ENCODE measurements around the gene LARP6. TPM values are rescaled to one million over a fixed set of nuclear protein-coding genes. Genes with fewer than 3 reads are reported as not detected.
"Not testable (repeated sequence)": the region's sequence is repeated elsewhere in the genome, so short reads cannot be mapped to it uniquely, and the experiment has no call there.

Gene LARP6
- total RNA-seq, 1 experiment from 2014 or later: 31.2 TPM

DNA sequence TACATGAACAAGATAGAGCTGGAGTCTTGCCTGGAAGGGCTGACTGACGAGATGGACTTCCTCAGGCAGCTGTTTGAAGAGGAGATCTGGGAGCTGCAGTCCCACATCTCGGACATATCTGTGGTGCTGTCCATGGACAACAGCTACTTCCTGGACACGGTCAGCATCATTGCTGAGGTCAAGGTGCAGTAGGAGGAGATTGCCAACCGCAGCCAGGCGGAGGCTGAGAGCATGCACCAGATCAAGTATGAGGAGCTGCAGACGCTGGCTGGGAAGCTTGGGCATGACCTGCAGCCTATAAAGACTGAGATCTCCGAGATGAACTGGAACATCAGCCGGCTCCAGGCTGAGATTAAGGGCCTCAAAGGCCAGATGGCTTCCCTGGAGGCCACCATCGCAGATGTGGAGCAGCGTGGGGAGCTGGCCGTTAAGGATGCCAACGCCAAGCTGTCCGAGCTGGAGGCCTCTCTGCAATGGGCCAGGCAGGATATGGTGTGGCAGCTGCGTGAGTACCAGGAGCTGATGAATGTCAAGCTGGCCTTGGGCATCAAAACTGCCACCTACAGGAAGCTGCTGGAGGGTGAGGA is 5.5 kb upstream of the LARP6 start:
- no peak for DNase-seq
- no peak overlapping the region for H3K4me3 ChIP-seq
- H3K4me1 ChIP-seq (replicated peaks; ENCODE audit: insufficient read depth): peaks cover 41% of the 10 kb centered on the region
- TF ChIP-seq EZH2 (IDR thresholded peaks at IDR 0.05; ENCODE audit: low read depth): no peak
- no peaks in the 10 kb centered on the region for H3K36me3 ChIP-seq (ENCODE audit: low read depth)
- no peaks in the 10 kb centered on the region for H4K20me1 ChIP-seq (ENCODE audit: insufficient read depth)
- H3K79me2 ChIP-seq (ENCODE audit: low read depth): no peaks in the 10 kb centered on the region
- peaks cover 47% of the 10 kb centered on the region for H3F3A ChIP-seq (ENCODE audit: insufficient read depth, low read depth)
- intact Hi-C loops (cut with micrococcal nuclease; ENCODE audit: unreplicated experiment): no loop called here
- no peak overlapping the region for H2AFZ ChIP-seq
- BruUV-seq (replicated peaks): no TSS peak
- H3K27me3 ChIP-seq (ENCODE audit: insufficient read depth, low read depth): no peaks in the 10 kb centered on the region
- no peak overlapping the region for H3K4me2 ChIP-seq
- ChIA-PET POLR2A (ENCODE audit: unreplicated experiment) (no interaction called here), CTCF (no interaction called here)
- no peaks in the 10 kb centered on the region for H3K9me3 ChIP-seq (ENCODE audit: insufficient read depth, low read depth)
- no peak overlapping the region for H3K27ac ChIP-seq
- no peaks in the 10 kb centered on the region for H3K9me2 ChIP-seq (ENCODE audit: insufficient read depth)

DNA sequence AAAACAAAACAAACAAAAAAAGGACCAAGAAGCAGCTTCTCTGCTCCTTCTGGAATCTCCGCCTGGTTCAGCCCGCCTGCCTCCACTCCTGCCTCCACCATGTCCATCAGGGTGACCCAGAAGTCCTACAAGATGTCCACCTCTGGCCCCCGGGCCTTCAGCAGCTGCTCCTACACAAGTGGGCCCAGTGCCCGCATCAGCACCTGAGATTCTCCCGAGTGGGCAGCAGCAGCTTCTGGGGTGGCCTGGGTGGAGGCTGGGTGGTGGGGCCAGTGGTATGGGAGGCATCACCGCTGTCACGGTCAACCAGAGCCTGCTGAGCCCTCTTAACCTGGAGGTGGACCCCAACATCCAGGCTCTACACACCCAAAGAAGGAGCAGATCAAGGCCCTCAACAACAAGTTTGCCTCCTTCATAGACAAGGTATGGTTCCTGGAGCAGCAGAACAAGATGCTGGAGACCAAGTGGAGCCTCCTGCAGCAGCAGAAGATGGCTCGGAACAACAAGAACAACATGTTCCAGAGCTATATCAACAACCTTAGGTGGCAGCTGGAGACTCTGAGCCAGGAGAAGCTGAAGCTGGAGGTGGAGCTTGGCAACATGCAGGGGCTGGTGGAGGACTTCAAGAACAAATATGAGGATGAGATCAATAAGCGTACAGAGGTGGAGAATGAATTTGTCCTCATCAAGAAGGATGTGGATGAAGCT is 4.8 kb upstream of the LARP6 start:
- BruUV-seq (replicated peaks); H3K27me3 ChIP-seq (ENCODE audit: insufficient read depth, low read depth); H3K27ac ChIP-seq; POLR2A ChIA-PET (ENCODE audit: unreplicated experiment); H3K4me2 ChIP-seq; H3K9me3 ChIP-seq (ENCODE audit: insufficient read depth, low read depth); H3K4me3 ChIP-seq; DNase-seq; intact Hi-C loops (cut with micrococcal nuclease; ENCODE audit: unreplicated experiment); H2AFZ ChIP-seq; H3K9me2 ChIP-seq (ENCODE audit: insufficient read depth); H4K20me1 ChIP-seq (ENCODE audit: insufficient read depth); CTCF ChIA-PET; H3K36me3 ChIP-seq (ENCODE audit: low read depth); H3K79me2 ChIP-seq (ENCODE audit: low read depth): not testable (repeated sequence)
- peaks cover 39% of the 10 kb centered on the region for H3K4me1 ChIP-seq (replicated peaks; ENCODE audit: insufficient read depth)
- H3F3A ChIP-seq (ENCODE audit: insufficient read depth, low read depth): peaks cover 43% of the 10 kb centered on the region

DNA sequence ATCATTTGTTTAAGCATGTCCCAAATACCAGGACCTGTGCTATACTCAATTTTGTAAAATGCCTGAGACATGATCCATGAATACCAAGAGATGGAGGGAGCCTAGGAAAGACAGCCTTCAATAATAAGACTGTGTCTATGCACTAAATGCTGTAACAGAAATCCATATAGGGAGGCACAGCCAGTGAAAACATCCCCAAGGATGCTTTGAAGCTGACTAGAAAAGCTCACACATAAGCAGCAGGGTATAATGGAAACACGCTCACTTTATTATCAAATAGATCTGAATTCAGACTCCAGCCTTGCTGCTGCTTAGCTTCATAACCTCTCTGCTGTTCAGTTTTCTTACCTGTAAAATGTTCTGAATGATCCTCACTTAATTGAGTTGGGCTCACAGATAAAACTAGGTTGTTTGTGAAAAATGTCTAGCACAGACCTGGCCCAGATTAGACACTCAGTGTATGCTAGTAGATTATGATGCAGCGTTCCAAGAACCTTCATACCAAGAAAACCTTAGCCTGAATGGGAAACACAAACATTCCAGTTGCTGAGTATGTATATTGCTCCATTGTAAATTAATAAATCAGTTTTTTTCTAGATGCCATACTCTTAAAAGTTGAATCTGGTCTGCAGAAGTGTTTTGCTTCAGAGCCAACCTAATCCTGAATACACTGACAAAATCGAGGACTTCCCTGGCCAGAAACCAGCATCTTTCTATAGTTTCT is 3.8 kb upstream of the LARP6 start:
- Histone ChIP-seq H3K27ac (peak overlapping the region; percentile 87), H3K79me2 (ENCODE audit: low read depth) (peaks cover 3% of the 10 kb centered on the region), H3K36me3 (ENCODE audit: low read depth) (no peaks in the 10 kb centered on the region), H3K9me2 (ENCODE audit: insufficient read depth) (no peaks in the 10 kb centered on the region), H3K27me3 (ENCODE audit: insufficient read depth, low read depth) (no peaks in the 10 kb centered on the region), H3F3A (ENCODE audit: insufficient read depth, low read depth) (peaks cover 34% of the 10 kb centered on the region), H4K20me1 (ENCODE audit: insufficient read depth) (no peaks in the 10 kb centered on the region), H3K4me3 (no peak overlapping the region), H3K4me1 (replicated peaks; ENCODE audit: insufficient read depth) (peaks cover 32% of the 10 kb centered on the region), H3K4me2 (peak overlapping the region; percentile 65), H3K9me3 (ENCODE audit: insufficient read depth, low read depth) (no peaks in the 10 kb centered on the region), H2AFZ (no peak overlapping the region)
- intact Hi-C loops (cut with micrococcal nuclease; ENCODE audit: unreplicated experiment): no loop called here
- ChIA-PET POLR2A (ENCODE audit: unreplicated experiment) (no interaction called here), CTCF (no interaction called here)
- TF ChIP-seq, protein P1, sequence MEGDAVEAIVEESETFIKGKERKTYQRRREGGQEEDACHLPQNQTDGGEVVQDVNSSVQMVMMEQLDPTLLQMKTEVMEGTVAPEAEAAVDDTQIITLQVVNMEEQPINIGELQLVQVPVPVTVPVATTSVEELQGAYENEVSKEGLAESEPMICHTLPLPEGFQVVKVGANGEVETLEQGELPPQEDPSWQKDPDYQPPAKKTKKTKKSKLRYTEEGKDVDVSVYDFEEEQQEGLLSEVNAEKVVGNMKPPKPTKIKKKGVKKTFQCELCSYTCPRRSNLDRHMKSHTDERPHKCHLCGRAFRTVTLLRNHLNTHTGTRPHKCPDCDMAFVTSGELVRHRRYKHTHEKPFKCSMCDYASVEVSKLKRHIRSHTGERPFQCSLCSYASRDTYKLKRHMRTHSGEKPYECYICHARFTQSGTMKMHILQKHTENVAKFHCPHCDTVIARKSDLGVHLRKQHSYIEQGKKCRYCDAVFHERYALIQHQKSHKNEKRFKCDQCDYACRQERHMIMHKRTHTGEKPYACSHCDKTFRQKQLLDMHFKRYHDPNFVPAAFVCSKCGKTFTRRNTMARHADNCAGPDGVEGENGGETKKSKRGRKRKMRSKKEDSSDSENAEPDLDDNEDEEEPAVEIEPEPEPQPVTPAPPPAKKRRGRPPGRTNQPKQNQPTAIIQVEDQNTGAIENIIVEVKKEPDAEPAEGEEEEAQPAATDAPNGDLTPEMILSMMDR (conservative IDR thresholded peaks at IDR 0.05): no peak
- no peak for TF ChIP-seq EZH2 (IDR thresholded peaks at IDR 0.05; ENCODE audit: low read depth)
- BruUV-seq (replicated peaks): no TSS peak
- DNase-seq: no peak

Data from PC-9 (cell line).